ENCODE results near the gene RPS6KA2.
"Not testable (repeated sequence)": the region's sequence is repeated elsewhere in the genome, so short reads cannot be mapped to it uniquely, and the experiment has no call there.

Gene RPS6KA2

GRCh38 chr6:166582258-166582657 lies 44.8 kb downstream of the RPS6KA2 start:
- no peak for TF ChIP-seq ZFX (IDR thresholded peaks at IDR 0.05; ENCODE audit: borderline replicate concordance)
- TF ChIP-seq CTCF (IDR thresholded peaks at IDR 0.05) = no peak
- no peak overlapping the region for H3K27ac ChIP-seq

GRCh38 chr6:166581801-166582200 lies 45.2 kb downstream of the RPS6KA2 start:
- not testable (repeated sequence) for H3K27ac ChIP-seq

- H3K27ac ChIP-seq = no peak overlapping the region
- no peak for TF ChIP-seq ZFX (IDR thresholded peaks at IDR 0.05; ENCODE audit: borderline replicate concordance)
- TF ChIP-seq CTCF (IDR thresholded peaks at IDR 0.05) = no peak
These were observed 46.0 kb downstream of the RPS6KA2 start for GRCh38 chr6:166581091-166581511.

GRCh38 chr6:166580076-166581050 lies 46.7 kb downstream of the RPS6KA2 start:
- TF ChIP-seq ZFX (IDR thresholded peaks at IDR 0.05; ENCODE audit: borderline replicate concordance) = no peak
- TF ChIP-seq CTCF (IDR thresholded peaks at IDR 0.05) = no peak
- no peak overlapping the region for H3K27ac ChIP-seq

- no peak overlapping the region for H3K27ac ChIP-seq
- TF ChIP-seq CTCF (IDR thresholded peaks at IDR 0.05) = no peak
These were observed 47.7 kb downstream of the RPS6KA2 start for GRCh38 chr6:166579237-166579850.

- TF ChIP-seq CTCF (IDR thresholded peaks at IDR 0.05) = no peak
- no peak for TF ChIP-seq ZFX (IDR thresholded peaks at IDR 0.05; ENCODE audit: borderline replicate concordance)
These were observed 48.4 kb downstream of the RPS6KA2 start for GRCh38 chr6:166578536-166579236.

GRCh38 chr6:166575205-166575604 lies 51.8 kb downstream of the RPS6KA2 start:
- no peak overlapping the region for H3K27ac ChIP-seq
- no peak for TF ChIP-seq CTCF (IDR thresholded peaks at IDR 0.05)
- no peak for TF ChIP-seq ZFX (IDR thresholded peaks at IDR 0.05; ENCODE audit: borderline replicate concordance)

More at GRCh38 chr6:166578536-166579236, 48.4 kb downstream of the RPS6KA2 start:
- no peak overlapping the region for H3K27ac ChIP-seq

Measured in 22Rv1 (cell line).